Effector CD4-positive, alpha-beta T cell (primary cell): ENCODE results near the gene CPVL.
"Not testable (repeated sequence)": the region's sequence is repeated elsewhere in the genome, so short reads cannot be mapped to it uniquely, and the experiment has no call there.

ENCODE experiments used
- DNase-seq: peaks from one replicate; pipeline ENCODE4 v3.0.0-alpha.2; 2020

Gene CPVL

GRCh38 chr7:29116361-29117200, 29.8 kb downstream of the CPVL start:
- DNase-seq = no peak

- DNase-seq = no peak
Observed at GRCh38 chr7:29115753-29116152, 30.6 kb downstream of the CPVL start.

- DNase-seq = no peak
Observed at GRCh38 chr7:29115130-29115687, 31.1 kb downstream of the CPVL start.

- DNase-seq = not testable (repeated sequence)
Observed at GRCh38 chr7:29114266-29114665, 32.1 kb downstream of the CPVL start.

- no peak for DNase-seq
Observed at GRCh38 chr7:29113384-29114102, 32.8 kb downstream of the CPVL start.

- DNase-seq = no peak
Observed at GRCh38 chr7:29112721-29113120, 33.6 kb downstream of the CPVL start.

GRCh38 chr7:29109899-29110298, 36.4 kb downstream of the CPVL start:
- no peak for DNase-seq

GRCh38 chr7:29109358-29109757, 37.0 kb downstream of the CPVL start:
- DNase-seq = no peak

- DNase-seq = no peak
Observed at GRCh38 chr7:29107056-29107455, 39.3 kb downstream of the CPVL start.

GRCh38 chr7:29106669-29106988, 39.7 kb downstream of the CPVL start:
- no peak for DNase-seq

- no peak for DNase-seq
Observed at GRCh38 chr7:29105752-29106668, 40.3 kb downstream of the CPVL start.

GRCh38 chr7:29105191-29105590, 41.1 kb downstream of the CPVL start:
- no peak for DNase-seq

GRCh38 chr7:29102558-29103151, 43.7 kb downstream of the CPVL start:
- no peak for DNase-seq

- no peak for DNase-seq
Observed at GRCh38 chr7:29100924-29101323, 45.4 kb downstream of the CPVL start.

GRCh38 chr7:29099896-29100847, 46.2 kb downstream of the CPVL start:
- no peak for DNase-seq

GRCh38 chr7:29096446-29096730, 49.9 kb downstream of the CPVL start:
- no peak for DNase-seq

- DNase-seq = no peak
Observed at GRCh38 chr7:29095631-29096445, 50.5 kb downstream of the CPVL start.

GRCh38 chr7:29093091-29093490, 53.2 kb downstream of the CPVL start:
- not testable (repeated sequence) for DNase-seq

- DNase-seq = no peak
Observed at GRCh38 chr7:29091715-29092114, 54.6 kb downstream of the CPVL start.

GRCh38 chr7:29090836-29091601, 55.3 kb downstream of the CPVL start:
- DNase-seq = no peak
